ENCODE results near the gene CABCOCO1.

Gene CABCOCO1

DNA sequence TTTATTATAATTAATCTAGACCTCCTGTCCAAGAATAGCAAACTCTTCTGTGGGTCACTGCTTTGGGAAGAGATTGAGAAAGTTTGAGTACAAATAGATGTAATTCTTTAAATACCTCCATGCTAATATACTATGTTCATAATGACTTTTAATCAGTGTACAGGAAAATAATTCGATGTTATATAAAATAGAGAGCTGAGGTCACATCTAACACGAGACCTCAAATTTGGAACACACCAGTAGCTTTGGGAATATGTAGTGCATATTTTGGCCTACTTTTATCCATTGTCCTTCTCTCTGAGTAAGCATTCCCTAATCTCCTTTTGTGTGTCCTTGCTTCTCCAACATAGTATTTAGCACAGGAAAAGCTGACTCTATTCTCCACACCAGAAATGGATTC, 27.3 kb upstream of the CABCOCO1 start:
- ATAC-seq (ENCODE audit: insufficient read depth, low read depth) (no peak), DNase-seq (no peak)
- Histone ChIP-seq H3K4me2 (ENCODE audit: insufficient read depth, low read length) (no peak overlapping the region), H3K9me3 (ENCODE audit: insufficient read depth, low read length, severe bottlenecking) (no peaks in the 10 kb centered on the region), H3K27me3 (ENCODE audit: insufficient read depth, low read length, poor library complexity) (no peaks in the 10 kb centered on the region), H3K4me1 (ENCODE audit: insufficient read depth, low read length) (no peaks in the 10 kb centered on the region), H3K27ac (ENCODE audit: low read length) (no peak overlapping the region), H2AFZ (ENCODE audit: low read depth, low read length) (no peak overlapping the region), H3K36me3 (ENCODE audit: insufficient read depth, low read length) (no peaks in the 10 kb centered on the region), H3K4me3 (ENCODE audit: low read depth in 1 of 2, low read length in 2 of 2) (no peak overlapping the region), H4K20me1 (ENCODE audit: insufficient read depth, low read length) (no peaks in the 10 kb centered on the region), H3K79me2 (ENCODE audit: insufficient read depth, low read length) (no peaks in the 10 kb centered on the region), H3K9ac (ENCODE audit: low read depth, low read length) (no peak overlapping the region)
- no peak for TF ChIP-seq EZH2 (IDR thresholded peaks at IDR 0.05; ENCODE audit: borderline replicate concordance, low read depth, low read length, severe bottlenecking)
- TF ChIP-seq, protein P1, sequence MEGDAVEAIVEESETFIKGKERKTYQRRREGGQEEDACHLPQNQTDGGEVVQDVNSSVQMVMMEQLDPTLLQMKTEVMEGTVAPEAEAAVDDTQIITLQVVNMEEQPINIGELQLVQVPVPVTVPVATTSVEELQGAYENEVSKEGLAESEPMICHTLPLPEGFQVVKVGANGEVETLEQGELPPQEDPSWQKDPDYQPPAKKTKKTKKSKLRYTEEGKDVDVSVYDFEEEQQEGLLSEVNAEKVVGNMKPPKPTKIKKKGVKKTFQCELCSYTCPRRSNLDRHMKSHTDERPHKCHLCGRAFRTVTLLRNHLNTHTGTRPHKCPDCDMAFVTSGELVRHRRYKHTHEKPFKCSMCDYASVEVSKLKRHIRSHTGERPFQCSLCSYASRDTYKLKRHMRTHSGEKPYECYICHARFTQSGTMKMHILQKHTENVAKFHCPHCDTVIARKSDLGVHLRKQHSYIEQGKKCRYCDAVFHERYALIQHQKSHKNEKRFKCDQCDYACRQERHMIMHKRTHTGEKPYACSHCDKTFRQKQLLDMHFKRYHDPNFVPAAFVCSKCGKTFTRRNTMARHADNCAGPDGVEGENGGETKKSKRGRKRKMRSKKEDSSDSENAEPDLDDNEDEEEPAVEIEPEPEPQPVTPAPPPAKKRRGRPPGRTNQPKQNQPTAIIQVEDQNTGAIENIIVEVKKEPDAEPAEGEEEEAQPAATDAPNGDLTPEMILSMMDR (IDR thresholded peaks at IDR 0.05; ENCODE audit: borderline replicate concordance, extremely low read depth, low read length, poor library complexity, severe bottlenecking), result no peak

DNA sequence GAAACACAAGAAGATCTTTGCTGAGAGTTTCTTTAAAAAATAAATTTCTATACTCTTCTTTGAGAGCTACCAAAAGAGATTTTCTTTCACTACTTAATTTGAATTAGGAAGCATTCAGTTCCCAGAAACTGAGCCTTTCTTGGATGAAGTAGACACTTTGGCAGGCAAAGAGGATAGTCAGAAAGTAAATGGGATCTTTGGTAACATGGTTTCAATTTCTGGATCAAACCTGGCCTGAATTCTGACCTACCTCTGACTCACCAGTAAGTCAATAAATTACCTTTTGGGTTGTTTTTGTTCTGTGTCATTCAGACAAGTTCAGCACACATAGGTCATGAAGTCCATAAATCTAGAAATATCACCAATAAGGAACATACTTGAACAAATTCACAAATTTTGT, 26.8 kb upstream of the CABCOCO1 start:
- DNase-seq (no peak), ATAC-seq (ENCODE audit: insufficient read depth, low read depth) (no peak)
- H3K4me1 ChIP-seq (ENCODE audit: insufficient read depth, low read length), result no peaks in the 10 kb centered on the region
- H3K36me3 ChIP-seq (ENCODE audit: insufficient read depth, low read length), result no peaks in the 10 kb centered on the region
- no peak overlapping the region for H2AFZ ChIP-seq (ENCODE audit: low read depth, low read length)
- H3K27me3 ChIP-seq (ENCODE audit: insufficient read depth, low read length, poor library complexity), result no peaks in the 10 kb centered on the region
- H3K4me2 ChIP-seq (ENCODE audit: insufficient read depth, low read length), result no peak overlapping the region
- H3K27ac ChIP-seq (ENCODE audit: low read length), result no peak overlapping the region
- H3K9ac ChIP-seq (ENCODE audit: low read depth, low read length), result no peak overlapping the region
- no peaks in the 10 kb centered on the region for H3K79me2 ChIP-seq (ENCODE audit: insufficient read depth, low read length)
- H4K20me1 ChIP-seq (ENCODE audit: insufficient read depth, low read length), result no peaks in the 10 kb centered on the region
- no peaks in the 10 kb centered on the region for H3K9me3 ChIP-seq (ENCODE audit: insufficient read depth, low read length, severe bottlenecking)
- no peak overlapping the region for H3K4me3 ChIP-seq (ENCODE audit: low read depth in 1 of 2, low read length in 2 of 2)
- no peak for TF ChIP-seq EZH2 (IDR thresholded peaks at IDR 0.05; ENCODE audit: borderline replicate concordance, low read depth, low read length, severe bottlenecking)
- TF ChIP-seq, protein P1 (IDR thresholded peaks at IDR 0.05; ENCODE audit: borderline replicate concordance, extremely low read depth, low read length, poor library complexity, severe bottlenecking), result no peak

DNA sequence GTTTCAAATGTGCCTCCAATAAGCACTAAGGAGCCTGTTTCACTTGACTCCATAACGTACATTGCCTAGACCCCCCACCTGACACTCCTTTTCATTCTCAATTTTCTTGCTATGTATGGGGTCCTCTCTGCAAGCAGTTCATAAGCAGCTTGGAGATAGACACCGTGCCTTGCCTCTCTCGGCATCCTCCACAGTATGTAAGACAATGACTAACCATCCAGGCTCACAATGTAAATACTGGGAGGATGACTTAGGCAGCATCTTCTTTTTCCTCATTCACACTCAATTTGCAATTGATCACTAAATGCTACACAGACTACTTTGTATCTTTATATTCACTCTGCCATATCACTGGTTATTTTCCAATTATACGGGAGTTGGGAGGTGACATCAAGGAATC, 22.8 kb upstream of the CABCOCO1 start:
- Histone ChIP-seq H3K9me3 (ENCODE audit: insufficient read depth, low read length, severe bottlenecking) (no peaks in the 10 kb centered on the region), H3K36me3 (ENCODE audit: insufficient read depth, low read length) (no peaks in the 10 kb centered on the region), H2AFZ (ENCODE audit: low read depth, low read length) (no peak overlapping the region), H3K4me1 (ENCODE audit: insufficient read depth, low read length) (no peaks in the 10 kb centered on the region), H3K27ac (ENCODE audit: low read length) (no peak overlapping the region), H3K4me3 (ENCODE audit: low read depth in 1 of 2, low read length in 2 of 2) (no peak overlapping the region), H4K20me1 (ENCODE audit: insufficient read depth, low read length) (no peaks in the 10 kb centered on the region), H3K4me2 (ENCODE audit: insufficient read depth, low read length) (no peak overlapping the region), H3K9ac (ENCODE audit: low read depth, low read length) (no peak overlapping the region), H3K79me2 (ENCODE audit: insufficient read depth, low read length) (no peaks in the 10 kb centered on the region), H3K27me3 (ENCODE audit: insufficient read depth, low read length, poor library complexity) (no peaks in the 10 kb centered on the region)
- ATAC-seq (ENCODE audit: insufficient read depth, low read depth) (no peak), DNase-seq (no peak)
- no peak for TF ChIP-seq EZH2 (IDR thresholded peaks at IDR 0.05; ENCODE audit: borderline replicate concordance, low read depth, low read length, severe bottlenecking)
- TF ChIP-seq, protein P1 (IDR thresholded peaks at IDR 0.05; ENCODE audit: borderline replicate concordance, extremely low read depth, low read length, poor library complexity, severe bottlenecking), result no peak

DNA sequence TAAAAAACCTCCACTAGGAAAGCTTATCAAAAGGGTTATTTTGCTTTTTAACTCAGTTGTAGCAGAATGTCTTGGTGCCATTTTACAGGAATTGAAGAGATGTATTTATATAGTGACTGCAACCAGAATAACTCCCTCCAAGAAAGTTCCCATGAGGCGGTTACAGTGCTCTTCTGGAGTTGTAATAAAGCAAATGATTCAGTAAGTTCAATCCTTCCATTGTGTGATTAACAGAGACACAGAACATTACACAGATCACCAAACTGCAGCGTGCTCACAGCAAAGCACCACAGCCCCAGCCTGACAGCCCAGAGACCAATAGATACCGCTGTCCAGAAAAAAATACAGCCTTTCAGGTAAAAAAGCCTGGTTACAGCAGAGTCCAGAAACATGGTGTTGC, 21.9 kb upstream of the CABCOCO1 start:
- TF ChIP-seq, protein P1 (IDR thresholded peaks at IDR 0.05; ENCODE audit: borderline replicate concordance, extremely low read depth, low read length, poor library complexity, severe bottlenecking), result no peak
- TF ChIP-seq EZH2 (IDR thresholded peaks at IDR 0.05; ENCODE audit: borderline replicate concordance, low read depth, low read length, severe bottlenecking), result no peak
- Histone ChIP-seq H3K9ac (ENCODE audit: low read depth, low read length) (no peak overlapping the region), H2AFZ (ENCODE audit: low read depth, low read length) (no peak overlapping the region), H3K27me3 (ENCODE audit: insufficient read depth, low read length, poor library complexity) (no peaks in the 10 kb centered on the region), H3K79me2 (ENCODE audit: insufficient read depth, low read length) (no peaks in the 10 kb centered on the region), H3K4me3 (ENCODE audit: low read depth in 1 of 2, low read length in 2 of 2) (no peak overlapping the region), H3K36me3 (ENCODE audit: insufficient read depth, low read length) (no peaks in the 10 kb centered on the region), H3K4me2 (ENCODE audit: insufficient read depth, low read length) (no peak overlapping the region), H4K20me1 (ENCODE audit: insufficient read depth, low read length) (no peaks in the 10 kb centered on the region), H3K4me1 (ENCODE audit: insufficient read depth, low read length) (no peaks in the 10 kb centered on the region), H3K27ac (ENCODE audit: low read length) (no peak overlapping the region), H3K9me3 (ENCODE audit: insufficient read depth, low read length, severe bottlenecking) (no peaks in the 10 kb centered on the region)
- no peak for DNase-seq
- ATAC-seq (ENCODE audit: insufficient read depth, low read depth), result no peak

All from DND-41 (cell line).